ENCODE data around the gene USP9X. TPM values are rescaled to one million over a fixed set of nuclear protein-coding genes. Genes with fewer than 3 reads are reported as not detected.
"Not testable (repeated sequence)": the region's sequence is repeated elsewhere in the genome, so short reads cannot be mapped to it uniquely, and the experiment has no call there.

The USP9X gene
- total RNA-seq, 5 donors from 2014 or later (not counting 1 experiment from before 2014, with no cell fraction given): 51.7 to 84.2 (median 62.7) TPM

GRCh38 chrX:41142130-41142910 is 57.1 kb downstream of the USP9X start:
- Mint-ChIP-seq H3K4me1 (peaks cover 0 to 8% (median 6%) of the 10 kb centered on the region in 3 donors), H3K27ac (no peak overlapping the region), H3K4me3 (no peak overlapping the region), H3K9me3 (no peaks in the 10 kb centered on the region), H3K27me3 (no peaks in the 10 kb centered on the region), H3K36me3 (peaks cover 4% of the 10 kb centered on the region)
- DNase-seq: no peak
- H3K36me3 ChIP-seq (ENCODE audit: control insufficient read depth in 2 of 2, extremely low read depth in 1 of 2, insufficient read depth in 1 of 2, low read length in 1 of 2): peaks cover 17 to 33% of the 10 kb centered on the region in 2 donors
- no peaks in the 10 kb centered on the region for H3K4me1 ChIP-seq (ENCODE audit: control insufficient read depth in 1 of 2, extremely low read depth in 1 of 2, insufficient read depth in 2 of 2, low read length in 2 of 2)
- WGBS (ENCODE audit: insufficient coverage): 100% methylated on average over 1 of the region's 5 CpGs
- ATAC-seq (replicated peaks in 1 of 4): no peak
- no peak overlapping the region for H3K4me3 ChIP-seq (ENCODE audit: control insufficient read depth in 1 of 2, extremely low read depth in 1 of 2, low read length in 1 of 2)
- ChIA-PET POLR2A (no interaction called here), CTCF (interaction anchor here in 1 of 2 donors (0.6 kb wide), 1 partner anchor 241 kb away, joined by 6 read pairs; no protein-coding TSS in a partner anchor)
- no peaks in the 10 kb centered on the region for H3K27me3 ChIP-seq (replicated peaks in 1 of 2; ENCODE audit: control insufficient read depth in 2 of 2, extremely low read depth in 1 of 2, insufficient read depth in 2 of 2, low read length in 1 of 2)
- no peaks in the 10 kb centered on the region for H3K9me3 ChIP-seq
- H3K27ac ChIP-seq (ENCODE audit: low read length): no peak overlapping the region

DNA sequence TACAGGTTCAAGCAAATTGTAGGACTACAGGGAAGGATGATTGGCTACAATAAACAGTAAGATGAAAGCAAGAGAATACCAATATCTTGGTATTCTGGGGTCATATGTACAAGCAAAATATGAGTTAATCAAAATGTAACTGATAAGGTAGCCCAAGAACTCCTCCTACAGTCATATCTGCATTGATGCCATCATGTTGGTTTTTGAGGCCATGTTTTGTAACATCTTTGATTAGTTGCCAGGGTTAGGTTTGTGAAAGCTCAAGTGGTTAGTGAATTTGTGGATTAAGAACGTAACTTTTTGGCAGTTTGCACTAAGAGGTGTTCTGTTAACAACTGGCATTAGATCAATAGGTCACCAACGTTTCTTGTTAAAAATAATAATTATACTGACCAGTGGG is 59.6 kb downstream of the USP9X start:
- DNase-seq (no peak), ATAC-seq (replicated peaks in 1 of 4) (no peak)
- no peak overlapping the region for H3K27ac ChIP-seq (ENCODE audit: low read length)
- H3K4me1 Mint-ChIP-seq: peaks cover 0 to 8% (median 6%) of the 10 kb centered on the region in 3 donors
- peaks cover 14 to 38% of the 10 kb centered on the region in 2 donors for H3K36me3 ChIP-seq (ENCODE audit: control insufficient read depth in 2 of 2, extremely low read depth in 1 of 2, insufficient read depth in 1 of 2, low read length in 1 of 2)
- ChIA-PET CTCF (no interaction called here), POLR2A (no interaction called here)
- H3K4me3 Mint-ChIP-seq: no peak overlapping the region
- H3K27me3 Mint-ChIP-seq: no peaks in the 10 kb centered on the region
- no CpG with 5 or more reads among the region's 2 CpGs for WGBS (ENCODE audit: insufficient coverage)
- H3K36me3 Mint-ChIP-seq: peaks cover 11% of the 10 kb centered on the region
- H3K27me3 ChIP-seq (replicated peaks in 1 of 2; ENCODE audit: control insufficient read depth in 2 of 2, extremely low read depth in 1 of 2, insufficient read depth in 2 of 2, low read length in 1 of 2): no peaks in the 10 kb centered on the region
- no peak overlapping the region for H3K4me3 ChIP-seq (ENCODE audit: control insufficient read depth in 1 of 2, extremely low read depth in 1 of 2, low read length in 1 of 2)
- no peaks in the 10 kb centered on the region for H3K9me3 Mint-ChIP-seq
- H3K27ac Mint-ChIP-seq: peak overlapping the region in 1 of 2 donors; percentile 11
- H3K9me3 ChIP-seq: no peaks in the 10 kb centered on the region
- no peaks in the 10 kb centered on the region for H3K4me1 ChIP-seq (ENCODE audit: control insufficient read depth in 1 of 2, extremely low read depth in 1 of 2, insufficient read depth in 2 of 2, low read length in 2 of 2)

- ChIA-PET CTCF (interaction anchor here in 1 of 2 donors (0.6 kb wide), 2 partner anchors 91 to 445 kb away, joined by 3 read pairs; no protein-coding TSS in a partner anchor), POLR2A (interaction anchor here (0.5 to 1.2 kb wide), 3 partner anchors 19 to 192 kb away, joined by 3 to 6 read pairs (median 3); no protein-coding TSS in a partner anchor)
- Histone ChIP-seq H3K27ac (ENCODE audit: low read length) (no peak overlapping the region), H3K4me3 (ENCODE audit: control insufficient read depth in 1 of 2, extremely low read depth in 1 of 2, low read length in 1 of 2) (no peak overlapping the region), H3K4me1 (ENCODE audit: control insufficient read depth in 1 of 2, extremely low read depth in 1 of 2, insufficient read depth in 2 of 2, low read length in 2 of 2) (no peaks in the 10 kb centered on the region), H3K9me3 (no peaks in the 10 kb centered on the region), H3K36me3 (ENCODE audit: control insufficient read depth in 2 of 2, extremely low read depth in 1 of 2, insufficient read depth in 1 of 2, low read length in 1 of 2) (peaks cover 14 to 34% of the 10 kb centered on the region in 2 donors), H3K27me3 (replicated peaks in 1 of 2; ENCODE audit: control insufficient read depth in 2 of 2, extremely low read depth in 1 of 2, insufficient read depth in 2 of 2, low read length in 1 of 2) (no peaks in the 10 kb centered on the region)
- WGBS (ENCODE audit: insufficient coverage): no CpG with 5 or more reads among the region's 2 CpGs
- Mint-ChIP-seq H3K4me1 (peaks cover 0 to 8% (median 6%) of the 10 kb centered on the region in 3 donors), H3K27me3 (no peaks in the 10 kb centered on the region), H3K36me3 (peaks cover 11% of the 10 kb centered on the region), H3K4me3 (no peak overlapping the region), H3K9me3 (no peaks in the 10 kb centered on the region), H3K27ac (peak overlapping the region in 1 of 2 donors; percentile 49)
- DNase-seq: no peak
- ATAC-seq (replicated peaks in 1 of 4): no peak
These were observed 60.8 kb downstream of the USP9X start for GRCh38 chrX:41145920-41146608.

GRCh38 chrX:41148553-41148952 is 63.3 kb downstream of the USP9X start:
- no CpG with 5 or more reads among the region's 4 CpGs for WGBS (ENCODE audit: insufficient coverage)
- Histone ChIP-seq H3K27ac (ENCODE audit: low read length) (no peak overlapping the region), H3K9me3 (no peaks in the 10 kb centered on the region), H3K36me3 (ENCODE audit: control insufficient read depth in 2 of 2, extremely low read depth in 1 of 2, insufficient read depth in 1 of 2, low read length in 1 of 2) (peaks cover 7 to 36% of the 10 kb centered on the region in 2 donors), H3K4me1 (ENCODE audit: control insufficient read depth in 1 of 2, extremely low read depth in 1 of 2, insufficient read depth in 2 of 2, low read length in 2 of 2) (no peaks in the 10 kb centered on the region), H3K27me3 (replicated peaks in 1 of 2; ENCODE audit: control insufficient read depth in 2 of 2, extremely low read depth in 1 of 2, insufficient read depth in 2 of 2, low read length in 1 of 2) (no peaks in the 10 kb centered on the region), H3K4me3 (ENCODE audit: control insufficient read depth in 1 of 2, extremely low read depth in 1 of 2, low read length in 1 of 2) (no peak overlapping the region)
- Mint-ChIP-seq H3K9me3 (no peaks in the 10 kb centered on the region), H3K4me1 (peaks cover 4 to 5% (median 5%) of the 10 kb centered on the region in 3 donors), H3K27ac (no peak overlapping the region), H3K36me3 (peaks cover 23% of the 10 kb centered on the region), H3K27me3 (no peaks in the 10 kb centered on the region), H3K4me3 (no peak overlapping the region)
- ChIA-PET POLR2A (no interaction called here), CTCF (no interaction called here)
- DNase-seq (no peak), ATAC-seq (replicated peaks in 1 of 4) (no peak)

- peaks cover 32% of the 10 kb centered on the region for H3K36me3 Mint-ChIP-seq
These were observed 64.8 kb downstream of the USP9X start for GRCh38 chrX:41150043-41150442.

GRCh38 chrX:41151726-41152125 is 66.5 kb downstream of the USP9X start:
- CTCF ChIA-PET; H3K4me1 ChIP-seq (ENCODE audit: control insufficient read depth in 1 of 2, extremely low read depth in 1 of 2, insufficient read depth in 2 of 2, low read length in 2 of 2); H3K4me3 Mint-ChIP-seq; H3K9me3 Mint-ChIP-seq; H3K9me3 ChIP-seq; H3K27ac ChIP-seq (ENCODE audit: low read length); DNase-seq; H3K4me3 ChIP-seq (ENCODE audit: control insufficient read depth in 1 of 2, extremely low read depth in 1 of 2, low read length in 1 of 2); H3K27ac Mint-ChIP-seq; H3K27me3 Mint-ChIP-seq; ATAC-seq (replicated peaks in 1 of 4); H3K4me1 Mint-ChIP-seq; H3K27me3 ChIP-seq (replicated peaks in 1 of 2; ENCODE audit: control insufficient read depth in 2 of 2, extremely low read depth in 1 of 2, insufficient read depth in 2 of 2, low read length in 1 of 2): not testable (repeated sequence)
- peaks cover 0 to 41% of the 10 kb centered on the region in 2 donors for H3K36me3 ChIP-seq (ENCODE audit: control insufficient read depth in 2 of 2, extremely low read depth in 1 of 2, insufficient read depth in 1 of 2, low read length in 1 of 2)
- whole genome bisulfite sequencing (ENCODE audit: insufficient coverage): 100% methylated on average over 2 of the region's 12 CpGs
- POLR2A ChIA-PET: interaction anchor here in 1 of 2 donors (0.6 kb wide), 1 partner anchor 209 kb away, joined by 3 read pairs; no protein-coding TSS in a partner anchor
- peaks cover 30% of the 10 kb centered on the region for H3K36me3 Mint-ChIP-seq

More at GRCh38 chrX:41150043-41150442, 64.8 kb downstream of the USP9X start:
- H3K27me3 Mint-ChIP-seq: no peaks in the 10 kb centered on the region
- Histone ChIP-seq H3K27ac (ENCODE audit: low read length) (no peak overlapping the region), H3K36me3 (ENCODE audit: control insufficient read depth in 2 of 2, extremely low read depth in 1 of 2, insufficient read depth in 1 of 2, low read length in 1 of 2) (peaks cover 0 to 38% of the 10 kb centered on the region in 2 donors), H3K27me3 (replicated peaks in 1 of 2; ENCODE audit: control insufficient read depth in 2 of 2, extremely low read depth in 1 of 2, insufficient read depth in 2 of 2, low read length in 1 of 2) (no peaks in the 10 kb centered on the region), H3K4me1 (ENCODE audit: control insufficient read depth in 1 of 2, extremely low read depth in 1 of 2, insufficient read depth in 2 of 2, low read length in 2 of 2) (no peaks in the 10 kb centered on the region), H3K9me3 (no peaks in the 10 kb centered on the region), H3K4me3 (ENCODE audit: control insufficient read depth in 1 of 2, extremely low read depth in 1 of 2, low read length in 1 of 2) (no peak overlapping the region)
- no CpG with 5 or more reads among the region's 7 CpGs for WGBS (ENCODE audit: insufficient coverage)
- no peaks in the 10 kb centered on the region for H3K9me3 Mint-ChIP-seq
- peaks cover 4 to 5% (median 5%) of the 10 kb centered on the region in 3 donors for H3K4me1 Mint-ChIP-seq
- H3K27ac Mint-ChIP-seq: no peak overlapping the region
- ATAC-seq (replicated peaks in 1 of 4) (no peak), DNase-seq (no peak)
- ChIA-PET CTCF (interaction anchor here (0.6 to 1.1 kb wide), 3 partner anchors 31 to 498 kb away, joined by 3 to 5 read pairs (median 3); no protein-coding TSS in a partner anchor), POLR2A (no interaction called here)
- H3K4me3 Mint-ChIP-seq: no peak overlapping the region

All from T-cell (primary cell).